ENCODE results near the gene TNRC6B. TPM values are rescaled to one million over a fixed set of nuclear protein-coding genes. Genes with fewer than 3 reads are reported as not detected.

TNRC6B gene
- total RNA-seq, 1 donor from 2014 or later, result 60.0 TPM

DNA sequence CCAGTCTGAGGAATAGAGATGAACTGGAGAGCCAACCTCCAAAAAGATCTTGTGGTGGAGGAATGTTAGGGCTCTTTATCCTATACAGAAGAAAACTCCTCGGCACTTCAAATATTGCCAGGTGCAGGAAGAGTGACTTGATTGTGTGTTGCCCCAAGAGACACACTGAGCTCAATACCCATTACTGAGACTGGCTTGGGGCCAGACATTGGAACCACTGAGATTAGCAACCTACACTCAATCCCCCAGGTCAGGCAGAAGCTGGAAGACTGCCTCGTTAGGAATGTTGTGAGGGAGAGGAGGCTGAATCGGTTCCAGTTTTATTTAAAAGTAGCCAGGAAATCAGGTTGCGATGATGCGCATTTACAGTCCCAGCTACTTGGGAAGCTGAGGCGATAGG lies 190.3 kb downstream of the TNRC6B start:
- Histone ChIP-seq H2AFZ (replicated peaks) (no peak overlapping the region), H4K20me1 (ENCODE audit: low read depth) (peaks cover 5% of the 10 kb centered on the region), H3K36me3 (no peaks in the 10 kb centered on the region), H3K9ac (no peak overlapping the region), H3K27ac (no peak overlapping the region), H3K4me2 (no peak overlapping the region), H3K9me3 (ENCODE audit: low read depth) (no peaks in the 10 kb centered on the region), H3K4me1 (no peaks in the 10 kb centered on the region), H3F3A (ENCODE audit: low read depth) (peaks cover 44% of the 10 kb centered on the region), H3K79me2 (ENCODE audit: low read depth) (peaks cover 20% of the 10 kb centered on the region), H3K27me3 (no peaks in the 10 kb centered on the region), H3K4me3 (no peak overlapping the region)
- TF ChIP-seq EZH2 (IDR thresholded peaks at IDR 0.05) (no peak), EZH2phosphoT487 (IDR thresholded peaks at IDR 0.05) (no peak)
- TF ChIP-seq, protein P1, sequence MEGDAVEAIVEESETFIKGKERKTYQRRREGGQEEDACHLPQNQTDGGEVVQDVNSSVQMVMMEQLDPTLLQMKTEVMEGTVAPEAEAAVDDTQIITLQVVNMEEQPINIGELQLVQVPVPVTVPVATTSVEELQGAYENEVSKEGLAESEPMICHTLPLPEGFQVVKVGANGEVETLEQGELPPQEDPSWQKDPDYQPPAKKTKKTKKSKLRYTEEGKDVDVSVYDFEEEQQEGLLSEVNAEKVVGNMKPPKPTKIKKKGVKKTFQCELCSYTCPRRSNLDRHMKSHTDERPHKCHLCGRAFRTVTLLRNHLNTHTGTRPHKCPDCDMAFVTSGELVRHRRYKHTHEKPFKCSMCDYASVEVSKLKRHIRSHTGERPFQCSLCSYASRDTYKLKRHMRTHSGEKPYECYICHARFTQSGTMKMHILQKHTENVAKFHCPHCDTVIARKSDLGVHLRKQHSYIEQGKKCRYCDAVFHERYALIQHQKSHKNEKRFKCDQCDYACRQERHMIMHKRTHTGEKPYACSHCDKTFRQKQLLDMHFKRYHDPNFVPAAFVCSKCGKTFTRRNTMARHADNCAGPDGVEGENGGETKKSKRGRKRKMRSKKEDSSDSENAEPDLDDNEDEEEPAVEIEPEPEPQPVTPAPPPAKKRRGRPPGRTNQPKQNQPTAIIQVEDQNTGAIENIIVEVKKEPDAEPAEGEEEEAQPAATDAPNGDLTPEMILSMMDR (IDR thresholded peaks at IDR 0.05), result no peak
- Mint-ChIP-seq H3K27me3 (ENCODE audit: insufficient read depth, low read depth) (no peaks in the 10 kb centered on the region), H3K4me1 (peaks cover 5% of the 10 kb centered on the region), H3K27ac (no peak overlapping the region), H3K4me3 (no peak overlapping the region), H3K36me3 (peaks cover 16% of the 10 kb centered on the region), H3K9me3 (no peaks in the 10 kb centered on the region)
- DNase-seq (ENCODE audit: low spot score), result no peak

DNA sequence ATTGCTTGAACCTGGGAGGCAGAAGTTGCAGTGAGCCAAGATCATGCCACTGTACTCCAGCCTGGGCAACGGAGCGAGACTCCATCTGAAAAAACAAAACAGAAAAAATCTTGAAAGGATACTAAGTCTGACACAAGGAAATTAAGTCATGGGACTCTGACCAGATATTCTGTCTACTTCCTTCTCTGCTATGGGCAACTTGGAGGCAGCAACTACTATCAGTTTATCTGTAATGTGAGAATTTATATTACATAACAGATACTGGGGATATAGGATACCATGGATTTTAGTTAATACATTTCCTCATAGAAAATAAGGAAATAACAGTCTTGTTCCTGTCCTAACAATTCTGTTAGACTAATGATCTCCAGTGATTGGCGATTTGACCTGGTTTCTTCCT lies 191.1 kb downstream of the TNRC6B start:
- TF ChIP-seq, protein P1 (IDR thresholded peaks at IDR 0.05), result no peak
- TF ChIP-seq EZH2phosphoT487 (IDR thresholded peaks at IDR 0.05), result no peak
- TF ChIP-seq EZH2 (IDR thresholded peaks at IDR 0.05), result no peak
- Mint-ChIP-seq H3K27me3 (ENCODE audit: insufficient read depth, low read depth) (no peaks in the 10 kb centered on the region), H3K4me3 (no peak overlapping the region), H3K36me3 (peaks cover 16% of the 10 kb centered on the region), H3K9me3 (no peaks in the 10 kb centered on the region), H3K4me1 (peaks cover 5% of the 10 kb centered on the region), H3K27ac (no peak overlapping the region)
- peaks cover 44% of the 10 kb centered on the region for H3F3A ChIP-seq (ENCODE audit: low read depth)
- no peak overlapping the region for H2AFZ ChIP-seq (replicated peaks)
- H3K79me2 ChIP-seq (ENCODE audit: low read depth), result peaks cover 28% of the 10 kb centered on the region
- DNase-seq (ENCODE audit: low spot score), result no peak
- H3K36me3 ChIP-seq, result no peaks in the 10 kb centered on the region
- H3K9ac ChIP-seq, result no peak overlapping the region
- no peak overlapping the region for H3K4me3 ChIP-seq
- H3K9me3 ChIP-seq (ENCODE audit: low read depth), result no peaks in the 10 kb centered on the region
- H4K20me1 ChIP-seq (ENCODE audit: low read depth), result peaks cover 5% of the 10 kb centered on the region
- no peak overlapping the region for H3K27ac ChIP-seq
- H3K4me2 ChIP-seq, result no peak overlapping the region
- H3K4me1 ChIP-seq, result no peaks in the 10 kb centered on the region
- H3K27me3 ChIP-seq, result no peaks in the 10 kb centered on the region

DNA sequence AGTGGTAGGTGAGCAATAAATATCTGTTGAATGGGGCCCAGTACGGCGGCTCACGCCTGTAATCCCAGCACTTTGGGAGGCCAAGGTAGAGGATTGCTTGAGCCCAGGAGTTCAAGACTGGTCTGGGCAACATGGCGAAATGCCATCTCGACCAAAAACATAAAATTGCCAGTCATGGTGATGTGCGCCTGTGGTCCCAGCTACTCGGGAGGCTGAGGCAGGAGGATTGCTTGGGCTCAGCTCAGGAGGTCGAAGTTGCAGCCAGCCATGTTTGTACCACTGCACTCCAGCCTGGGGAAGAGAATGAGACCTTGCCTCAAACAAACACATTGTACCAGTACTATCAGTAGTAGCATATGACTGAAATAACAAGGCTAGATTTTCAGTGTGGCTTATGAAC lies 196.8 kb downstream of the TNRC6B start:
- H3K27me3 Mint-ChIP-seq (ENCODE audit: insufficient read depth, low read depth), result no peaks in the 10 kb centered on the region
- H3K79me2 ChIP-seq (ENCODE audit: low read depth), result peaks cover 60% of the 10 kb centered on the region
- no peak overlapping the region for H3K4me3 Mint-ChIP-seq
- no peaks in the 10 kb centered on the region for H3K9me3 Mint-ChIP-seq
- H3K36me3 Mint-ChIP-seq, result peaks cover 5% of the 10 kb centered on the region
- no peaks in the 10 kb centered on the region for H3K36me3 ChIP-seq
- peaks cover 5% of the 10 kb centered on the region for H3K4me1 Mint-ChIP-seq
- H3K27ac ChIP-seq, result no peak overlapping the region
- no peak overlapping the region for H3K4me2 ChIP-seq
- no peaks in the 10 kb centered on the region for H3K27me3 ChIP-seq
- H3F3A ChIP-seq (ENCODE audit: low read depth), result peaks cover 11% of the 10 kb centered on the region
- DNase-seq (ENCODE audit: low spot score), result no peak
- H3K4me1 ChIP-seq, result no peaks in the 10 kb centered on the region
- no peak overlapping the region for H2AFZ ChIP-seq (replicated peaks)
- no peaks in the 10 kb centered on the region for H3K9me3 ChIP-seq (ENCODE audit: low read depth)
- no peak overlapping the region for H3K4me3 ChIP-seq
- H3K27ac Mint-ChIP-seq, result no peak overlapping the region
- peaks cover 10% of the 10 kb centered on the region for H4K20me1 ChIP-seq (ENCODE audit: low read depth)
- H3K9ac ChIP-seq, result no peak overlapping the region
- TF ChIP-seq, protein P1 (IDR thresholded peaks at IDR 0.05), result no peak
- no peak for TF ChIP-seq EZH2phosphoT487 (IDR thresholded peaks at IDR 0.05)

All from neural progenitor cell (in vitro differentiated cells).